ENCODE data around the gene JDP2. TPM values are rescaled to one million over a fixed set of nuclear protein-coding genes. Genes with fewer than 3 reads are reported as not detected.

Gene JDP2
- total RNA-seq, 1 experiment from 2014 or later: 22.8 TPM

- no peak overlapping the region for H2AK5ac ChIP-seq (ENCODE audit: insufficient read length, low read length)
- H4K91ac ChIP-seq (ENCODE audit: insufficient read length, low read depth, low read length): no peak overlapping the region
- Mint-ChIP-seq H3K27ac (peak overlapping the region in 1 of 3 experiments; percentile 41; a peak in 1 of 7 replicates), H3K9me3 (no peaks in the 10 kb centered on the region), H3K27me3 (ENCODE audit: low read depth) (peaks cover 30% of the 10 kb centered on the region), H3K36me3 (ENCODE audit: insufficient read depth in 1 of 3, low read depth in 3 of 3) (peaks cover 12 to 31% (median 31%) of the 10 kb centered on the region in 3 experiments), H3K4me3 (no peak overlapping the region), H3K4me1 (peaks cover 39 to 42% of the 10 kb centered on the region in 2 experiments)
- no peak overlapping the region for H3K56ac ChIP-seq (ENCODE audit: insufficient read length, low read depth, low read length)
- H2BK5ac ChIP-seq (ENCODE audit: insufficient read length, low read length): no peak overlapping the region
- H3K79me2 ChIP-seq (ENCODE audit: insufficient read depth, low read length): peaks cover 1% of the 10 kb centered on the region; the same call in 1 of the 2 replicates
- H3K4ac ChIP-seq (ENCODE audit: low read depth, low read length): no peak overlapping the region
- H2BK20ac ChIP-seq (ENCODE audit: low read depth, low read length, poor library complexity, severe bottlenecking): no peak overlapping the region
- H3K23ac ChIP-seq (ENCODE audit: insufficient read length, low read depth, low read length): no peak overlapping the region
- H3K18ac ChIP-seq (ENCODE audit: insufficient read length, low read depth, low read length): no peak overlapping the region
- no peaks in the 10 kb centered on the region for H3K79me1 ChIP-seq (ENCODE audit: insufficient read depth, low read depth, low read length, poor library complexity, severe bottlenecking)
- DNase-seq: peak; percentile 17
- H2BK15ac ChIP-seq (ENCODE audit: low read depth, low read length): no peak overlapping the region
- peaks cover 2% of the 10 kb centered on the region; the same call in 1 of the 2 replicates for H3K27me3 ChIP-seq (ENCODE audit: insufficient read depth, low read length)
- no peak overlapping the region for H2BK12ac ChIP-seq (ENCODE audit: insufficient read length, low read depth, low read length)
- no peak overlapping the region for H3T11ph ChIP-seq (ENCODE audit: low read length)
- H4K5ac ChIP-seq (ENCODE audit: insufficient read length, low read depth, low read length): no peak overlapping the region
- no peak overlapping the region for H4K8ac ChIP-seq (replicated peaks; ENCODE audit: insufficient read length, low read depth, low read length)
- H2BK120ac ChIP-seq (ENCODE audit: low read depth, low read length, poor library complexity, severe bottlenecking): no peak overlapping the region
- no CpG with 5 or more reads among the region's 10 CpGs for WGBS (ENCODE audit: extremely low coverage, insufficient read length, low lambda C conversion rate)
- no peaks in the 10 kb centered on the region for H3K9me3 ChIP-seq (ENCODE audit: control insufficient read depth, low read depth, low read length)
- H3K4me2 ChIP-seq (ENCODE audit: insufficient read depth, insufficient read length, low read length): no peak overlapping the region
- H3K9ac ChIP-seq (ENCODE audit: extremely low read depth, insufficient read length, low read length): no peak overlapping the region
- peaks cover 3% of the 10 kb centered on the region for H4K20me1 ChIP-seq (ENCODE audit: control insufficient read depth, insufficient read depth, insufficient read length)
- no peak for TF ChIP-seq CTCF (conservative IDR thresholded peaks at IDR 0.05)
- H3K4me1 ChIP-seq (ENCODE audit: insufficient read depth, low read length): peaks cover 5% of the 10 kb centered on the region; the same call in 1 of the 2 replicates
- H2AFZ ChIP-seq (ENCODE audit: low read length): no peak overlapping the region
- no peak overlapping the region for H3K27ac ChIP-seq (ENCODE audit: insufficient read length, low read depth, low read length)
- no peak overlapping the region for H3K14ac ChIP-seq (ENCODE audit: insufficient read depth, low read length)
- H3K23me2 ChIP-seq (ENCODE audit: insufficient read length, low read depth, low read length, poor library complexity, severe bottlenecking): peaks cover 16% of the 10 kb centered on the region
Observed at GRCh38 chr14:75430526-75430925, 2.7 kb downstream of the JDP2 start.
